ENCODE data around the gene VPS13A. TPM values are rescaled to one million over a fixed set of nuclear protein-coding genes. Genes with fewer than 3 reads are reported as not detected.
A peak's percentile ranks its signal among the peaks of the same experiment; 100 is the strongest.
"Not testable (repeated sequence)": the region's sequence is repeated elsewhere in the genome, so short reads cannot be mapped to it uniquely, and the experiment has no call there.

VPS13A gene
- total and polyA plus RNA-seq, 8 donors, result 3.1 to 87.6 (median 29.2) TPM

- Histone ChIP-seq H3K9me3 (no peaks in the 10 kb centered on the region), H3K36me3 (peaks cover 0 to 39% (median 35%) of the 10 kb centered on the region in 4 donors)
These were observed 225.9 kb downstream of the VPS13A start for GRCh38 chr9:77403239-77403638.

GRCh38 chr9:77408521-77408920, 231.2 kb downstream of the VPS13A start:
- H3K4me1 ChIP-seq; H3K27ac ChIP-seq; DNase-seq; H3K4me3 ChIP-seq; intact Hi-C loops (cut with DNase I; ENCODE audit: low total_unique reads); H3K9me3 ChIP-seq; H3K27me3 ChIP-seq: not testable (repeated sequence)
- H3K36me3 ChIP-seq, result peaks cover 0 to 44% (median 40%) of the 10 kb centered on the region in 4 donors
- WGBS, 5 donors, result 88 to 97% (median 94%) methylated on average over 8 to 9 of the region's 9 CpGs

More at GRCh38 chr9:77403239-77403638, 225.9 kb downstream of the VPS13A start:
- H3K4me3 ChIP-seq, result no peak overlapping the region
- no peak overlapping the region for H3K27ac ChIP-seq
- H3K27me3 ChIP-seq, result no peaks in the 10 kb centered on the region
- 83 to 91% (median 87%) methylated on average over 4 of the region's 4 CpGs for WGBS, 5 donors
- no peaks in the 10 kb centered on the region for H3K4me1 ChIP-seq
- intact Hi-C loops (cut with DNase I; ENCODE audit: low total_unique reads), result no loop called here
- no peak for TF ChIP-seq EP300 (IDR thresholded peaks at IDR 0.05)
- TF ChIP-seq POLR2A (IDR thresholded peaks at IDR 0.05), result no peak
- TF ChIP-seq POLR2AphosphoS5 (IDR thresholded peaks at IDR 0.05), result no peak
- TF ChIP-seq CTCF (IDR thresholded peaks at IDR 0.05), result no peak
- no peak for DNase-seq

GRCh38 chr9:77417566-77417965, 240.2 kb downstream of the VPS13A start:
- peak overlapping the region in 2 of 5 donors; percentile 23 to 36 for H3K27ac ChIP-seq
- H3K9me3 ChIP-seq, result no peaks in the 10 kb centered on the region
- TF ChIP-seq CTCF (IDR thresholded peaks at IDR 0.05), result no peak
- TF ChIP-seq POLR2AphosphoS5 (IDR thresholded peaks at IDR 0.05), result no peak
- TF ChIP-seq EP300 (IDR thresholded peaks at IDR 0.05), result no peak
- TF ChIP-seq POLR2A (IDR thresholded peaks at IDR 0.05), result no peak
- 52 to 79% (median 65%) methylated on average over 5 of the region's 5 CpGs for WGBS, 5 donors
- no peak overlapping the region for H3K4me3 ChIP-seq
- peaks cover 0 to 8% (median 0%) of the 10 kb centered on the region in 4 donors for H3K4me1 ChIP-seq
- intact Hi-C loops (cut with DNase I; ENCODE audit: low total_unique reads), result loop anchor here (10.0 kb wide), 1 partner anchor 63 kb away; no protein-coding TSS in a partner anchor
- no peak for DNase-seq
- H3K36me3 ChIP-seq, result peaks cover 0 to 8% (median 2%) of the 10 kb centered on the region in 4 donors
- no peaks in the 10 kb centered on the region for H3K27me3 ChIP-seq

DNA sequence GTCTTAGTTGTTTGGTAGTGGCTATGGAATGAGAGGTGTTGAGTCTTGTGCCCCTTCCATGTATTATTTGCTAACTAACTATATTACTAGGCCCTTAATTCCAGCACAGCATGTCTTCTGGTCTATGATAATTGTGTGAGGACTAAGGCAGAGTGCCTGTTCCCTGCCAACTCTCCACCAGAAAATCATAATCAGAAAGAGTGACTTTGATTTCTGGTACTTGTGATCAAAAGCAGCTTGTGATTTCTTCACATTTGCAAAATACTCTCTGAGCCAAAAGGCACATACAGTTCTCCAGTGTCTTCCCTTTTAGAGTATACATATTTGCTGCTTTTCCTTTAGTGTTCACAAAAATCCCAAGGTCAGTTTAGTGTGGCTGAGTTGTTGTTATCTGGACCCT, 240.9 kb downstream of the VPS13A start:
- intact Hi-C loops (cut with DNase I; ENCODE audit: low total_unique reads), result loop anchor here (10.0 kb wide), 1 partner anchor 63 kb away; no protein-coding TSS in a partner anchor
- Histone ChIP-seq H3K4me3 (no peak overlapping the region), H3K27me3 (no peaks in the 10 kb centered on the region), H3K27ac (peak overlapping the region in 2 of 5 donors; percentile 23 to 36), H3K4me1 (peaks cover 0 to 8% (median 0%) of the 10 kb centered on the region in 4 donors), H3K36me3 (peaks cover 0 to 8% (median 2%) of the 10 kb centered on the region in 4 donors), H3K9me3 (no peaks in the 10 kb centered on the region)
- DNase-seq, result no peak
- TF ChIP-seq POLR2AphosphoS5 (IDR thresholded peaks at IDR 0.05), result no peak
- TF ChIP-seq EP300 (IDR thresholded peaks at IDR 0.05), result no peak
- TF ChIP-seq CTCF (IDR thresholded peaks at IDR 0.05), result no peak
- no peak for TF ChIP-seq POLR2A (IDR thresholded peaks at IDR 0.05)

GRCh38 chr9:77420641-77421040, 243.3 kb downstream of the VPS13A start:
- intact Hi-C loops (cut with DNase I; ENCODE audit: low total_unique reads), result no loop called here
- TF ChIP-seq EP300 (IDR thresholded peaks at IDR 0.05) (no peak), POLR2A (IDR thresholded peaks at IDR 0.05) (no peak), POLR2AphosphoS5 (IDR thresholded peaks at IDR 0.05) (no peak), CTCF (IDR thresholded peaks at IDR 0.05) (no peak)
- Histone ChIP-seq H3K36me3 (peaks cover 0 to 19% (median 6%) of the 10 kb centered on the region in 4 donors), H3K27me3 (no peaks in the 10 kb centered on the region), H3K27ac (no peak overlapping the region), H3K4me3 (no peak overlapping the region), H3K4me1 (peaks cover 0 to 8% (median 0%) of the 10 kb centered on the region in 4 donors), H3K9me3 (no peaks in the 10 kb centered on the region)
- whole genome bisulfite sequencing, 5 donors, result 77 to 90% (median 84%) methylated on average over 2 of the region's 2 CpGs
- DNase-seq, result no peak
